ENCODE measurements around the gene BMPR2.
"Not testable (repeated sequence)": the region's sequence is repeated elsewhere in the genome, so short reads cannot be mapped to it uniquely, and the experiment has no call there.

BMPR2 gene

GRCh38 chr2:202375609-202376408 lies at the start of gene BMPR2:
BMPR2 (plus strand) TSS chr2:202376327; CDS start chr2:202377475, 1,148 bp downstream.
- peak; percentile 83 for DNase-seq (ENCODE audit: low spot score)

DNA sequence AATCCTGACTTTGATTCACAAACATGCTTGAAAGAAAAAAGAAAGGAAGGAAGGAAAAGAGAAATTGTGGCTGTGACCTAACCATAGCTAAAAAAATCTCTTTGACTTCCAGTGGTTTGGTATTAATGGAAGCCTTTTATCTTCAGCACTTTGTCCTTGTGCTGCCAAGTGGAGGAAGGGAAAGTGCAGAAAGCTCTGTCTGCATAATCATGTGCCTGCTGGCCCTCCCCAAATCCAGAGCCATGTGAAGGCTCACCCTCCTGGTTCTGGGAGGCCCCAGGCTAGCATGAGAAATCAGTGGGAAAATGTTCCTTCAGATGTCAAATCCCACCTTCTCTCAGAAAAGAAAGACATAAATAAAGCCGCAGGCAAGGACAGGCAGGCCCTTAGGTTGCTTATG lies 48.3 kb upstream of the BMPR2 start:
- no peak for DNase-seq (ENCODE audit: low spot score)

DNA sequence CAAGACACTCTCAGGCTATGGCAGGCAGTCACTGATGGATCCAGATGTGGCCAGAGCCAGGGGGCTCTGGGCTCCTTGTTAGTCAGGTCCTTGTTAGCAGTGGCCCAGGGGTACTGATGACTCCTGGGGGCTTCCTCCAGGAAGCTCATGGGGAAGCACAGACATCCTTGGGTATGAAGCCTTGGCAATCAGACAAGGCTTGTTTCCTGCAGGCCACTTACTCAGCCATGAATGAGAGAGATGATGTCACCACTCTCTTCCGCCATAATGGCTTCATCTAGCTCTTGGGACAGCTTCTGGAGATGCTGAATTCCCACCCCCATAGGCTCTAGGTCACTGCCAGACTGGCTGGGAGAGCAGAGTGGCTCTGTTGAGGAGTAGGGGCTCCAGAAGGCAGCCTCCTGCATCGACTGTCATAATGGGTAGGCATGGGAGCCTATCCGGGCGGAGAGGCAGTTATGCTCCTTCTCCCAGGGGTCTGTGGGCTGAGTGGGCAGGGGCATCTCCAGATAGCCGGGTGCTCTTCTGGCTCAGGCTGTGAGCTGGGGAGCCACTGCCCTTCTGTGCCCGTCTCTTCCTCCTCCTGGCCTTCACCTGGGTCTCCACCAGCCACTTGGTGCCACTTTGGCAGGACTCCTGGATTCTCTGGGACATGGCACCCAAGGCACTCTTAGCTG lies 40.2 kb upstream of the BMPR2 start:
- DNase-seq (ENCODE audit: low spot score) = no peak

- DNase-seq (ENCODE audit: low spot score) = no peak
Observed at GRCh38 chr2:202337151-202337550, 39.0 kb upstream of the BMPR2 start.

- DNase-seq (ENCODE audit: low spot score) = no peak
Observed at GRCh38 chr2:202337706-202338346, 38.3 kb upstream of the BMPR2 start.

GRCh38 chr2:202339071-202339870 lies 36.9 kb upstream of the BMPR2 start:
- DNase-seq (ENCODE audit: low spot score) = no peak

GRCh38 chr2:202344178-202344577 lies 31.9 kb upstream of the BMPR2 start:
- no peak for DNase-seq (ENCODE audit: low spot score)

- no peak for DNase-seq (ENCODE audit: low spot score)
Observed at GRCh38 chr2:202346180-202346579, 29.9 kb upstream of the BMPR2 start.

- no peak for DNase-seq (ENCODE audit: low spot score)
Observed at GRCh38 chr2:202353430-202353829, 22.7 kb upstream of the BMPR2 start.

DNA sequence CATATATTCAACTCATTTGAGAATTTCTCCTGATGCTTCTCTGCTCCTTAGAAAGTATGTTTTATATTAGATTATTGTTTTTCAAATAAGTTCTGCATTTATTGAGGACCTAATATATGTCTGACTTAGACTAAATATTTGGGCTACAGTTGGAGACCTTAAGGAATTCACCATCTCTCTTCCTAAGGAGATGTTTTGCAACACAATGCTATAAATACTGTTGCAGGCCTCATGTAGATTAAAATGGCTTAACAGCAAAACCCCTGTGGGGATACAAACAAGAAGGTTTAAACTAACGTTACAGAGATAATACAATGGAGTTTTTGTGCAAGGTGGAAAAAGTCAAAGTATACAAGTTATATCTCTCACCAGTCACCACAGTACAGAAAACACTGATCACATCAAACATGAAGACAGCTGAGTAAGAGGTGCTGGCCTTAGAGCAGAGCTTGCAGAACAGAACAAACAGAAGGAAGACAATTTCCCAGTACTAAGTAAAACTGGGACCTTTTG lies 20.1 kb upstream of the BMPR2 start:
- no peak for DNase-seq (ENCODE audit: low spot score)

GRCh38 chr2:202358924-202359323 lies 17.2 kb upstream of the BMPR2 start:
- DNase-seq (ENCODE audit: low spot score) = not testable (repeated sequence)

GRCh38 chr2:202360646-202361045 lies 15.5 kb upstream of the BMPR2 start:
- no peak for DNase-seq (ENCODE audit: low spot score)

DNA sequence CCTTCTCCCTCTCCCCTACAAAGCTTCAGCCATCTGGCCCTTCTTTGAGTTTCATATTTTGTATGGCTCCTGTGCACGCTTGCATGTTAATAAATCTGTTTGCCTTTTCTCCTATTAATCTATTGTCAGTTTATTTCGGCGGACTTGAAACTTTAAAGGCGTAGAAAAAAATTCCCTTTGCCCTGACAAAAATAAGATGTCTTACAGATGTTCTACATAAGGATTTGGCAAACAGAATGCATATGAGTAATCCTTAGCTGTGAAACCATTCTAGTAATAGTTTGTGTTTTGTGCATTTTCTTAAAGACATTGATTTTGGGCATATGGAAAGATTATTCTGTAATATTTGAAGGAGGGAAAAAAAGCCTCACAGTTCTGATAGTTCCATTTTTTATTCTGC lies 15.0 kb upstream of the BMPR2 start:
- no peak for DNase-seq (ENCODE audit: low spot score)

- DNase-seq (ENCODE audit: low spot score) = no peak
Observed at GRCh38 chr2:202373490-202373889, 2.6 kb upstream of the BMPR2 start.

GRCh38 chr2:202374383-202374782 lies 1.7 kb upstream of the BMPR2 start:
- not testable (repeated sequence) for DNase-seq (ENCODE audit: low spot score)

DNA sequence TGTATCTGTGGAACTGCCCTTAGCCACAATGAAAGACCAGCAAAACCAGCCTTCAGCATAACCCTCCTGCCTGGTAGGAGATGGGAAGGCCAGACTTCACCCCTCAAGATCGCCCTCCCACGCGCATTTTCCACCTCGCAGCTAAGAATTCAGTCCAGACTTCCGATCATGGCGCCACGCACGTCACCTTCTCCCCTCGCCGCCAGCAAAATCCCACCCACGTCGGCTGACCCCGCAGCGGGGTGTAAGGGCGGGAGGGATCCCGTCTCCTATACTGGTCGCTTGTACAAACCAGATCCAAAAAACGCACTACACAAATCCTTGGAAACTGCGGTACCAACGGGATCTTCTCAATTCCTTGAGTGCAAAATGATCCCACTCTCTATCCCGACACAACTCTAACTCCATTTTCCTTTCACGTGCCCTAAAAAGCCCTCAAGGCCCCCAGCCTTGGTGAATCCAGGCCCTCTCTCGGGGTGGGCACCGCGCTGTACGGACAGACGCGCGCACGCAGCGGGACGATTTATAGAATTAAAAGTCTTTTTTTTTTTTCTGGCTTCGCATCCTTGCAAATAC lies 1.0 kb upstream of the BMPR2 start:
- DNase-seq (ENCODE audit: low spot score) = no peak

DNA sequence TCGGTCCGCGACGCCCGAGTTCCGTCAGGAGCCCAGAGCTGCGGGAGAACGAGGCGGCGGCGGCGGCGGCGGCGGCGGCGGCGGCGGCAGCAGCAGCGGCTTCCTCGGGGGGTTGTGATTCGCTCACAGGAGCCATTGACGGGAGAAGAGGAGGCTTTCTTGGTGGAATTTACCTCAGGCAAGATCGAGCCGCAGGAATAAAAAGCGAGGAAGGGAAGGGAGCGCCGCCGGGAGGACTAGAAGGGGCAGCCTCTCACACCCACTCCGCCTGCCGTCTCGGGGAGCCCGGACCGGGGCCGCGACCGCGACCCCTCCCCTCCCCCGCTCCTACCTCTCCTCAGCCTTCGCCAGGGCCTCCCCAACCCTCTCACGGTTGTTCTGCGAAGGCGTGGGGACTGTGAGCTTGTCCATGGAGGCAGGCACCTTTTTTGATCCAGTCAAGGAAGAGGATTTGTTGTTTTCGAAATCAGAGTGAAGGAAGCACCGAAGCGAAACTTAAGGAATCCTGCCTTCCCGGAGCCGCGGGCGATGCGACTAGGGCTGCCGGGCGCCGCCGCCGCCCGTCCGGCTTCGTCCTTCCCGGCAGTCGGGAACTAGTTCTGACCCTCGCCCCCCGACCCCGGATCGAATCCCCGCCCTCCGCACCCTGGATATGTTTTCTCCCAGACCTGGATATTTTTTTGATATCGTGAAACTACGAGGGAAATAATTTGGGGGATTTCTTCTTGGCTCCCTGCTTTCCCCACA lies 506 bp downstream of the BMPR2 start:
- peak; percentile 22 for DNase-seq (ENCODE audit: low spot score)

GRCh38 chr2:202377207-202377761 lies 1.2 kb downstream of the BMPR2 start:
- no peak for DNase-seq (ENCODE audit: low spot score)

- no peak for DNase-seq (ENCODE audit: low spot score)
Observed at GRCh38 chr2:202378001-202378400, 1.9 kb downstream of the BMPR2 start.

GRCh38 chr2:202378662-202379358 lies 2.7 kb downstream of the BMPR2 start:
- no peak for DNase-seq (ENCODE audit: low spot score)
